GM18907 (cell line): ENCODE measurements around the gene CRYBG1.
A peak's percentile ranks its signal among the peaks of the same experiment; 100 is the strongest.

Experiments used
- ATAC-seq: cut with Tn5 transposase; IDR thresholded peaks from one replicate; pipeline ENCODE4 v1.9.1; 2021; ENCODE audit warnings: mild to moderate bottlenecking, moderate library complexity; ENCODE audit not compliant: unreplicated experiment

Gene CRYBG1

DNA sequence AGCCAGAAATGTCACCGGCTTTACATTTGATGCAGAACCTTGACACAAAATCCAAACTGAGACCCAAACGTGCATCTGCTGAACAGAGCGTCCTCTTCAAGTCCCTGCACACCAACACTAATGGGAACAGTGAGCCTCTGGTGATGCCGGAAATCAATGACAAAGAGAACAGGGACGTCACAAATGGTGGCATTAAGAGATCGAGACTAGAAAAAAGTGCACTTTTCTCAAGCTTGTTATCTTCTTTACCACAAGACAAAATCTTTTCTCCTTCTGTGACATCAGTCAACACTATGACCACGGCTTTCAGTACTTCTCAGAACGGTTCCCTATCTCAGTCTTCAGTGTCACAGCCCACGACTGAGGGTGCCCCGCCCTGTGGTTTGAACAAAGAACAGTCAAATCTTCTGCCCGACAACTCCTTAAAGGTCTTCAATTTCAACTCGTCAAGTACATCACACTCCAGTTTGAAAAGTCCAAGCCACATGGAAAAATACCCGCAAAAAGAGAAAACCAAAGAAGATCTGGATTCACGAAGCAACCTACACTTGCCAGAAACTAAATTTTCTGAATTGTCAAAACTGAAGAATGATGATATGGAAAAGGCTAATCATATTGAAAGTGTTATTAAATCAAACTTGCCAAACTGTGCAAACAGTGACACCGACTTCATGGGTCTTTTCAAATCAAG lies 160.3 kb downstream of the CRYBG1 start:
- peak; percentile 61 for ATAC-seq

DNA sequence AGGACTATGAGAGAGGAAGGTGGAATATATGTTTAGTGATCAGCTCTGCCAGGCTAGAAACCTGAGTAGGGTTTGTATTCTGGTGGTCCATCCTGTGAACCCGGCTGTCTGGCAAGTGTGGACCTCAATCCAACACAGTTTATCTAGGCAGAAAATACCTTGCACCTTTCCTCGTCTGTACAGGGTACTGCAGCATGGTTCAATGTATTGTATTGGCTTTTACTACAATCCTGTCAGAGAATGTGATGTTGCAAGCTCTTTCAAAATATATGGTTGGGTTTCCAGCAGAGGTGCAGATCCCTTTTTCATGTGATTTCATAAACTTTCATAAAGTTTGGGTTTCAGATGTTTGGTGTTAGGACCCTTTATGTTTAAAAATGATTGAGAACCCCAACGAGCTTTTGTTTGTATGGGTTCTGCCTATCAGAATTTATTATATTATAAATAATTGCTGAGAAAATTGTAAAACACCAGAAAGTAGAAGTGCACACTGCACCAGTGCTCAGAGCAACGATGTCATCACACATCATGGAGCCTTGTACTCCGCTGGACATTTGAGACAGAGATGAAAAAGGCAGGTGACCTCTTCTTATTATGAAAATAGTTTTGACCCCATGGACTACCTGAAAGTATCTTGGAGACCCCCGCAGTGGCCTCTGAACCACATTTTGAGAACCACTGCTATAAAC lies 162.2 kb downstream of the CRYBG1 start:
- ATAC-seq, result no peak

GRCh38 chr6:106525107-106525881 lies 164.8 kb downstream of the CRYBG1 start:
- peak; percentile 37 for ATAC-seq

DNA sequence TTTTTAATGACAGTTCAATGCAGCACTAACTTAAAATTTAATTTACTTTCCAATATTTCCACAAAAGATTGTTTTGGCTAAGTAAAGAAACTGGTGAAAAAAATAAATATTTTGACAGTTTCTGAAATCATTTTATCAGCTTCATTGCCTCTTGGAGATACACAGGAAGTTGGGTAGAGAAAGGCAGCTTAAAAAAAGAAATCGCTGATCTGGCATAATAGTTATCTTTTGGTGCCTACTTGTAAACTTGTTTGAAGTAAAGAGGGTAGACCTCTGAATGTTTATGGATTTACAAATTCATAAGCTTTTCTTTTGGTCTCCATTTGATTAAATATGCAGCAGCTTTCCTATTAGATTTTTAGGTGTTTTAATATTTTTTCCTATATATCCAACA lies 165.4 kb downstream of the CRYBG1 start:
- no peak for ATAC-seq

GRCh38 chr6:106527117-106527516 lies 166.6 kb downstream of the CRYBG1 start:
- no peak for ATAC-seq

- ATAC-seq, result no peak
These were observed 167.5 kb downstream of the CRYBG1 start for GRCh38 chr6:106527979-106528378.

DNA sequence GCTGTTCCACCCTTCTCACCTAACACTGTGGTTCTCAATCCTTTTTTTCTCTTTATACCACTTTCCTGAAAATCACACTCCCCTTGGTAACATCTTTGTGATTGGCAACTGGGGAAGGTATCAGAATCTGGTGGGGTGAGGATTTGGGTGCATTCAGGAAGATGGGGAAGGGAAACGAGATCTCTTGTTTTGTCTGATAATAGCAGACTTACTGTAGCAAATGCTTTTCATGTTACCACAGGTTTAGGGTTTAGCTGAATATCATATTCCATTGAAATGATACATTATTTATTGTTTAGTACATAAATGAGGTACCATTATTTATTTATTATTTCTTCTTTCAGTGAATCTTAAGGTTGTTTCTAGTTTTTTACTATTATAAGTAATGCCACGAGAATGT lies 168.0 kb downstream of the CRYBG1 start:
- no peak for ATAC-seq

DNA sequence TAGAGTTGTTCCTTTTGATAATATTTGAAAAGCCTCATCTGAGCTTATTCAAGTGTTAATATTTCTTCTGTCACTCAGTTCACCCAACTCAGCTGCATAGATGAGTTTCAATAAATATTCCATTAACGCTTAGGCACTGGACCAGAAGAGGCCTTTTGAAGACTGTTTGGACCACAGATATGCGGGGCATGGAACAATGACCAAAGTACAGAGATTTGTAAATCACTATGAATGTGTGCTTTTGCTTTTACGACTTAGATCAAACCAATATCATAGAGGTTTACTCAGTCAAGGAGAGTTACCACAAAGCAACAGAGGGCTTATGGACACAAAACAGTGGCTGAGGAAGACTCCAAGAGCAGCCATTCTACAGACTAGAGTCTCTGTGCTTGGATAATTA lies 168.9 kb downstream of the CRYBG1 start:
- ATAC-seq, result no peak

- ATAC-seq, result no peak
These were observed 169.5 kb downstream of the CRYBG1 start for GRCh38 chr6:106530026-106530425.

DNA sequence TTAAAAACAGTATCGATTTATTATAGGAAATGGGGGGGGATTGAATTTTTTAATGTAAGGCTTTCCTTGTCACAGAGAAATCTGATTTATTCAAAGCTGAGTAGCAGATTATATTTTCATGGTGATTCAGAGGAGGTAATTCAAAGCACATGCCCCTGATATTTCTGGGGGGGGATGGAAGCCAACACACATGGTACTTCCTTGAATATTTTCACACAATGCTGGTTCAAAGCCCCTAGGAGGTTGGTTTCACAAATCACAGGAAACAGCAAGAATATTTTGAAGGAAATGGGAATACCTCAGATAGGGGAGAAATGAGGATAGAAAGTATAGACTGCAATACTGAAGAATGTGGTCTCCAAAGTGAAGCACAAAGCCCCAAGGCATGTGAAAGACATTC lies 170.0 kb downstream of the CRYBG1 start:
- ATAC-seq, result no peak

- ATAC-seq, result no peak
These were observed 172.5 kb downstream of the CRYBG1 start for GRCh38 chr6:106533054-106533453.

- ATAC-seq, result no peak
These were observed 173.5 kb downstream of the CRYBG1 start for GRCh38 chr6:106534004-106534403.

DNA sequence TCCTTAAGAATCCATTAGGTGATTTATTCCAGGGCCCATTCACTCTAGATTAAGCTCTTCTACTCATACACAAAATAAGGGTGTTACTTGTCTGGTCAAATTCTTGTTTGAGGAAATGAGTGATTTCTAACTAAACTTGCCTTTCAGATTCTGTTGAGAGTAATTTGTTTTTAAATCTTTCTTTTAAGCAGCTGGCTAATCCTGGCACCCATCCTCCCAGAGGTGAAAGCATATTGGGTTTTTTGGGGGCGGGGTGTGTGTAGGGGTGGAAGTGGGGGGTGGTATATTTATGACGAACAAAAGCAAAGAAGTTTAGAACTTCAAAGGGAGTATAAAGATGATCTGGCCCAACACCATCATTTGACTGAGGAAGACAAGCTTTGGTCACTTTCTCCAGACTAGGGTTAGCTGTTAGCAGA lies 174.1 kb downstream of the CRYBG1 start:
- no peak for ATAC-seq

DNA sequence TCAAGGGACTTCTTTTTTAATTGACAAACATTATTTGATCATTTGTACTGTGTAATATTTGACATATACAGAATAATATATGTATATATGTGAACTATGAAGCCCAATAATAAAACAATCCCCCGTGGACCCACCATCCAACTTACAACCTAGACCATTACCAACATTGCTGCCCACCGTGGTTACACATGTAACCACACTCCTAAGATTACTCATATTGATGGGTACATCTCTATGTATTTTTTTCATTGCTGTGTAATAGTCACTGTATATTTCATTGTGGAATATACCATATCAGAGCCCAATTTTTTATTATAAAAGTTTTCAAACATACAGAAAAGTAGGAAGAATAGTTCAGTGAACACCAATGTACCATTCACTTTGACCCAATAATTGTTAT lies 174.5 kb downstream of the CRYBG1 start:
- ATAC-seq, result no peak

GRCh38 chr6:106536357-106536756 lies 175.8 kb downstream of the CRYBG1 start:
- ATAC-seq, result no peak

DNA sequence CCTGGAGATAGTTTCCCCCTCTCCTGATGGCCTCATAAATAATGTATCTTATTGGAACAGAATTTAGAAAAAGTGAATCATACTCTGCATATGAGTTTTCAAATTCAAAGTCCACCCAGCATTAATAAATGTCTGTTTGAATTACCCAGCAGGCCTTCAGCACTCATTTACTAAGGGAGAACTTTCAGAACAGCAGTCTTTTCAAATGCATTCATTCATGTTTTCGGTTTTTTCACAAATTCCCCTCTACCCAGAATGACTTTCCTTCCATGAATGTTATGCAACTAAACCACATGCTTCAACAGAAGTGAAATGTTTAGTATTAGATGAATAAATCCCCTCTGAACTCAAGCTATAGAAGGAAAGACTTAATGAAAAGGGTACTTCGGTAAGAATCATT lies 176.3 kb downstream of the CRYBG1 start:
- ATAC-seq, result no peak

DNA sequence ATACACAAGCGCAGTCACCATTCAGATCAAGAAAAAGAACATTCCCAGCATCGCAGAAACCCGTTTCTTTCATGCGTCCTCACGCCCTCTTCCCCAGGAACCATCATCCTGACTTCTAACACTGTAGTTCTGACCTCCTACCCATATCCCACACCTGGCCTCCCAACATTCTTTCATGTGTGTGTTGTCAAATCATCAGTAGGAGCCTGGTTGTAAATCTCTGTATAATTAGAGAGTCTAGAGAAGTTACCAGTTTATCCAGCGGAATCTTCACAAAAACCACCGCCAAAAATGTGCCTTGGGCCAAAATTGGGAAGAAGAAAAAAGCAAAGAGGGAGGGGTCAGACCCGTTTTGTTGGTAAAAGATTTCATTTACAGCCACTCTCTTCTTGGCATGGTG lies 177.1 kb downstream of the CRYBG1 start:
- ATAC-seq, result no peak

DNA sequence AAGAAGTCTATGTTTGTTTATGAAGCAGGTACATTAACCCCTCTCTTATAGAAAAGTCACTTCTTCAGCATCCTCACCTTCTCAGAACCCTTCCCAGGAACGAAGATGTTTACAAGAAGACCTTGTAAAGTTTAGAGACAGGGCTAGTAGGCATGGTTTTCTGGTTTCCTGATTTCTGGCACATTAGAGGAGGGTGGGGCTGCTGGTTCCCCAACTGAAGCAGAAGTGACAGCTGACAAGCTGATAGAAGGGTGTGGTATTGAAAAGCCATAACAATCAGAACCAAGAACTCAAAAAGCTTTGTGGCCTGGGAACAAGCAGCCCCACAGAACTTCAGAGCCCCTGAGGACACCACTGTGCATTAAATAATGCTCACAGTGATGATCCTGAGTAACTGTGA lies 177.6 kb downstream of the CRYBG1 start:
- ATAC-seq, result no peak

- ATAC-seq, result no peak
These were observed 179.4 kb downstream of the CRYBG1 start for GRCh38 chr6:106539936-106540335.

DNA sequence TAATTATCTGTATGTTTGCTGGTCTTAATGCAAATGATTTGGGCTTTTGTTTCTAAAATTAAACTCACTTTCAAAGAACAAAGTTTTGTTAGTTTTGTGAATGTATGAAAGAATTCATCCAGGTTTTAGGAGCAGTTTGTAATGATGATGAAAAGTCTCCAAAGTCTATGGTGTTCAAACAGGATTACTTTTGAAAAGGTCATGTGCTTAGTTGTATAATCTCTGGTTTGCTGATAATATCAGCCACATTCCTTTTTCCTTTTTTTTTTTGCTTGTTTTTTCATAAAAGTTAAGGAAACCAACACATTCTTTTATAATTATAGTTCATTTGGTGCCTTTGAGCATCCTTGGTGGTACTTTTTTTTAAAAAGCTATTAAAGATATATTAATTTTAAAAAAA lies 179.9 kb downstream of the CRYBG1 start:
- ATAC-seq, result no peak

DNA sequence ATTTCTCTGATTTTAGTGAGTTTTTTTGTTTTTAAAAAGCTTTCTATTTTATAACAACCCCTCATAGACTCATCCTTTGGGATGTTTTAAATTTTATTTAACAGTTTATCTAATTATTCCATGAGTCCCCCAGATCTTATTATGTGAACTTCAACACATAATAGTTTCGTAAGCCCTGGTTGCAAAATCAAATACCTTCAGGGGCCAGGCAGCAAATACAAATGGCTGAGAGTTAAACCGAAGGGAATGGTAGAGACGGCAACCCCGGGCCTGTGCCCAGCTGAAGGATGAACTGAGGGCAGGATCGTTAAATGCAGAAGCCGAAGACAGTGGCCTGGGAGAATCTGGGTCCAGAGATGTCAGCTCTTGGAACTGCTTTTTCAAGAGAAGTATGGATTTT lies 180.4 kb downstream of the CRYBG1 start:
- no peak for ATAC-seq

GRCh38 chr6:106546261-106546690 lies 185.8 kb downstream of the CRYBG1 start:
- ATAC-seq, result no peak
